ENCODE measurements around the gene ATP2B1.

ATP2B1 gene

GRCh38 chr12:89690925-89691324 lies 17.7 kb downstream of the ATP2B1 start:
- DNase-seq, result no peak

- DNase-seq, result no peak
Measured at GRCh38 chr12:89689306-89689705, 19.3 kb downstream of the ATP2B1 start.

GRCh38 chr12:89686311-89686710 lies 22.3 kb downstream of the ATP2B1 start:
- no peak for DNase-seq

- no peak for DNase-seq
Measured at GRCh38 chr12:89685363-89685972, 23.2 kb downstream of the ATP2B1 start.

- no peak for DNase-seq
Measured at GRCh38 chr12:89684136-89684535, 24.5 kb downstream of the ATP2B1 start.

GRCh38 chr12:89682284-89682683 lies 26.4 kb downstream of the ATP2B1 start:
- no peak for DNase-seq

GRCh38 chr12:89680409-89680808 lies 28.2 kb downstream of the ATP2B1 start:
- no peak for DNase-seq

- no peak for DNase-seq
Measured at GRCh38 chr12:89679631-89680030, 29.0 kb downstream of the ATP2B1 start.

- no peak for DNase-seq
Measured at GRCh38 chr12:89678225-89678624, 30.4 kb downstream of the ATP2B1 start.

GRCh38 chr12:89676930-89677329 lies 31.7 kb downstream of the ATP2B1 start:
- no peak for DNase-seq

- no peak for DNase-seq
Measured at GRCh38 chr12:89674326-89674942, 34.2 kb downstream of the ATP2B1 start.

- DNase-seq, result no peak
Measured at GRCh38 chr12:89673603-89674002, 35.0 kb downstream of the ATP2B1 start.

- no peak for DNase-seq
Measured at GRCh38 chr12:89672589-89672979, 36.1 kb downstream of the ATP2B1 start.

- no peak for DNase-seq
Measured at GRCh38 chr12:89671469-89671868, 37.2 kb downstream of the ATP2B1 start.

- no peak for DNase-seq
Measured at GRCh38 chr12:89669197-89669596, 39.4 kb downstream of the ATP2B1 start.

- DNase-seq, result no peak
Measured at GRCh38 chr12:89665556-89665955, 43.1 kb downstream of the ATP2B1 start.

- no peak for DNase-seq
Measured at GRCh38 chr12:89664441-89664840, 44.2 kb downstream of the ATP2B1 start.

- DNase-seq, result no peak
Measured at GRCh38 chr12:89663577-89664357, 44.9 kb downstream of the ATP2B1 start.

GRCh38 chr12:89662623-89663022 lies 46.0 kb downstream of the ATP2B1 start:
- no peak for DNase-seq

- DNase-seq, result no peak
Measured at GRCh38 chr12:89661706-89662330, 46.8 kb downstream of the ATP2B1 start.

- DNase-seq, result no peak
Measured at GRCh38 chr12:89657739-89658138, 50.9 kb downstream of the ATP2B1 start.

GRCh38 chr12:89657066-89657465 lies 51.6 kb downstream of the ATP2B1 start:
- DNase-seq, result no peak

- DNase-seq, result no peak
Measured at GRCh38 chr12:89655841-89656240, 52.8 kb downstream of the ATP2B1 start.

GRCh38 chr12:89651192-89651591 lies 57.4 kb downstream of the ATP2B1 start:
- DNase-seq, result no peak
